HUES6 (cell line): ENCODE measurements around the gene ARAF.
A peak's percentile ranks its signal among the peaks of the same experiment; 100 is the strongest.

Source experiments
- H3K27ac ChIP-seq: 2 replicates; pipeline ENCODE4 v1.7.0; 2013; ENCODE audit warnings: low read depth, mild to moderate bottlenecking, low read length, inconsistent platforms
- H3K27me3 ChIP-seq: 2 replicates; pipeline ENCODE4 v1.6.1; 2013; ENCODE audit warnings: low read length; ENCODE audit not compliant: control insufficient read depth, insufficient read depth
- H3K36me3 ChIP-seq: 2 replicates; pipeline ENCODE4 v1.6.1; 2013; ENCODE audit warnings: low read length; ENCODE audit not compliant: control insufficient read depth, insufficient read depth
- H3K4me1 ChIP-seq: 2 replicates; pipeline ENCODE4 v1.6.1; 2013; ENCODE audit warnings: low read length; ENCODE audit not compliant: control insufficient read depth, insufficient read depth
- H3K4me3 ChIP-seq: 2 replicates; pipeline ENCODE4 v1.5.1; 2013; ENCODE audit warnings: low read depth, low read length
- H3K9ac ChIP-seq: one replicate; pipeline ENCODE4 v1.6.1; 2013; ENCODE audit warnings: mild to moderate bottlenecking, low read length
- H3K9me3 ChIP-seq: 2 replicates; pipeline ENCODE4 v1.6.1; 2013; ENCODE audit warnings: low read depth, low read length; ENCODE audit not compliant: control insufficient read depth, insufficient read depth

ARAF gene

DNA sequence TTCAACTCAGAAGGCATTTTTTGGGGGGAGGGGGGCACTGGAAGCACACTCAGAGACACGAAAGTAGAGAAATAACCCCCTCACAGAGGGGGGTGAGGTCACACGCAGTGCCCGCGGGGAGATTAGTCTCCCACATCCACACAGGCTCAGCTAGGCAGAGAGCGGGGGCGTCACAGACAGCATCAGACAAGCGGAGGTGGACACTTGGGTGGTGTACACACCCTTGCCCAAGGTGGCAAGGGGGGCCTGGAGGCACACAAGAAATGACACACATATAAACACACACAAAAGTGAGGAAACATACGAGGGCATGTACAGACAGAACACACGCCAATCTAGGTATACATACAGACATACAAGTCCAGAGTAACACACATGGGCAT is 59.3 kb downstream of the ARAF start:
- peaks cover 48% of the 10 kb centered on the region for H3K27me3 ChIP-seq
- H3K9me3 ChIP-seq = no peaks in the 10 kb centered on the region; the same call in 1 of the 2 replicates
- no peak overlapping the region for H3K9ac ChIP-seq
- no peak overlapping the region for H3K27ac ChIP-seq
- peak overlapping the region; percentile 50 for H3K4me3 ChIP-seq
- no peaks in the 10 kb centered on the region for H3K36me3 ChIP-seq
- H3K4me1 ChIP-seq = peaks cover 5% of the 10 kb centered on the region; the same call in 1 of the 2 replicates
